ENCODE measurements around the gene TMEM184B.

GRCh38 chr22:38207898-38208432 lies 64.8 kb downstream of the TMEM184B start:
- TF ChIP-seq, protein P1, sequence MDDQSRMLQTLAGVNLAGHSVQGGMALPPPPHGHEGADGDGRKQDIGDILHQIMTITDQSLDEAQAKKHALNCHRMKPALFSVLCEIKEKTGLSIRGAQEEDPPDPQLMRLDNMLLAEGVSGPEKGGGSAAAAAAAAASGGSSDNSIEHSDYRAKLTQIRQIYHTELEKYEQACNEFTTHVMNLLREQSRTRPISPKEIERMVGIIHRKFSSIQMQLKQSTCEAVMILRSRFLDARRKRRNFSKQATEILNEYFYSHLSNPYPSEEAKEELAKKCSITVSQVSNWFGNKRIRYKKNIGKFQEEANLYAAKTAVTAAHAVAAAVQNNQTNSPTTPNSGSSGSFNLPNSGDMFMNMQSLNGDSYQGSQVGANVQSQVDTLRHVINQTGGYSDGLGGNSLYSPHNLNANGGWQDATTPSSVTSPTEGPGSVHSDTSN (IDR thresholded peaks at IDR 0.05): no peak
- TF ChIP-seq FOSL2 (IDR thresholded peaks at IDR 0.05) (no peak), FOSL2 (CRISPR knock-in tag; IDR thresholded peaks at IDR 0.05) (no peak), EP300 (IDR thresholded peaks at IDR 0.05) (no peak), HDAC2 (IDR thresholded peaks at IDR 0.05) (no peak), TP53 (CRISPR knock-in tag; IDR thresholded peaks at IDR 0.05) (no peak), RNF2 (IDR thresholded peaks at IDR 0.05; ENCODE audit: borderline replicate concordance, low read depth) (no peak), EHMT2 (IDR thresholded peaks at IDR 0.05; ENCODE audit: low read depth) (no peak), KDM1A (IDR thresholded peaks at IDR 0.05; ENCODE audit: low read depth) (no peak), MYC (IDR thresholded peaks at IDR 0.05; ENCODE audit: borderline replicate concordance, low read length) (no peak)
- TF ChIP-seq, protein P2, sequence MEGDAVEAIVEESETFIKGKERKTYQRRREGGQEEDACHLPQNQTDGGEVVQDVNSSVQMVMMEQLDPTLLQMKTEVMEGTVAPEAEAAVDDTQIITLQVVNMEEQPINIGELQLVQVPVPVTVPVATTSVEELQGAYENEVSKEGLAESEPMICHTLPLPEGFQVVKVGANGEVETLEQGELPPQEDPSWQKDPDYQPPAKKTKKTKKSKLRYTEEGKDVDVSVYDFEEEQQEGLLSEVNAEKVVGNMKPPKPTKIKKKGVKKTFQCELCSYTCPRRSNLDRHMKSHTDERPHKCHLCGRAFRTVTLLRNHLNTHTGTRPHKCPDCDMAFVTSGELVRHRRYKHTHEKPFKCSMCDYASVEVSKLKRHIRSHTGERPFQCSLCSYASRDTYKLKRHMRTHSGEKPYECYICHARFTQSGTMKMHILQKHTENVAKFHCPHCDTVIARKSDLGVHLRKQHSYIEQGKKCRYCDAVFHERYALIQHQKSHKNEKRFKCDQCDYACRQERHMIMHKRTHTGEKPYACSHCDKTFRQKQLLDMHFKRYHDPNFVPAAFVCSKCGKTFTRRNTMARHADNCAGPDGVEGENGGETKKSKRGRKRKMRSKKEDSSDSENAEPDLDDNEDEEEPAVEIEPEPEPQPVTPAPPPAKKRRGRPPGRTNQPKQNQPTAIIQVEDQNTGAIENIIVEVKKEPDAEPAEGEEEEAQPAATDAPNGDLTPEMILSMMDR (IDR thresholded peaks at IDR 0.05): no peak
